Activated gamma-delta T cell treated with anti-CD3 and anti-CD28 coated beads, Interleukin-2, amount 50 U/mL, for 16 hours (primary cell): ENCODE measurements around the gene MSH6.

Experiments used
- DNase-seq: peaks from one replicate; pipeline ENCODE4 v3.0.0-alpha.2; 2020; ENCODE audit warnings: low read depth

The MSH6 gene

GRCh38 chr2:47779426-47779790, 3.5 kb upstream of the MSH6 start:
- no peak for DNase-seq

DNA sequence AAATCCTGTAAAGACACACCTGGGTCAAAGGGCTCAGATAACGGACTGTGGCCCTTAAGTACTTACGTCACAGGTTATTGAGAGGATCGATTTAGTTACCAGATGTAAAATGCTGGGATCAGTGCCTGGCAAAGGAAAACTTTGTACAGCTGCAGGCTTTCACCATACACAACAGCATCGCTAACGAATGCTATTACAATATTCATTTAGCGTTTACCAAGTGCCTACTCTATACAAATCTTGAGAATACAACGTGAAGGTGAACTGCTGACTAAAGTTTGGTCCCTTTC, 619 bp upstream of the MSH6 start:
- DNase-seq = no peak

DNA sequence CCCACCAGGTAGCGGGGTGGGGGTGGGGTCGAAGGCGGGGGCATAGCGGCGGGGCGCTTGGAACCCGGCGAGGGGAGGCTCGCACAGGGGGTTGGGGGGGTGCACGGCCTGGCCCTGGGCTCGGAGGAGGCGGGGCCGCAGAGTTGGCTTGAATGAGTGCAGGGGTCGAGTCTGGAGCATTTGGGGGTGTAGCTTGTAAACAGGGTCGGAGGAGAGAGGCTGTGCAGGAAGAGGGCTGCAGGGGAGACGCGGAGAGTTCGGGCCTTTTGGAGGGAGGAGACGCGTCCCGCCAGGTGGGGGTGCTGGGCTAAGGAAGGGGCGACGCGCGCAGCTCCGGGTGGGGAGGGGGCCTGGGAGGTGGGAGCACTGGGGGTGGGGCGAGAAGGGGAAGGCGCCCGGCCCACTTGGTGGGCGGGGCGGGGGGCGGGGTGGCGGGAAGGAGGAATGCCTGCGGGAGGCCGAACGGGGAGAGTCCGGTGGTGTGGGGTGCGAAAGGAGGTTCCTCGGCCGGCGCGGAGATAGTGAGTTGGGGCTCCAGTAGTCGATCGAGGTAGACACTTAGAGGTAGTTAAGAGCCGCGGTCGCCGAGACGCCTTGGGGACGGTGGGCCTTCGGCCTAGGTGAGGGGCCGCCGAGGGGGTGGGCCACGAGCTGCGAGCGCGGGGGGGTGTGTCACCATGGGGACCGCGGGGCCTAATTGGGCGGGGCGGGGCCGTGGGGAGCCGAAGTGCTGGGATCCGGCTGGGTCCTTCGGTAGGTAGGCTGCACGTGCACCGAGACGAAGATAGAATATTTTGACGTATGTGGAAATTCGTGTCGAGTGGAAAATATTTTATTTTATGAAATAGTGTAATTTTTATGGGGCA, 774 bp downstream of the MSH6 start:
- DNase-seq = peak; percentile 39

DNA sequence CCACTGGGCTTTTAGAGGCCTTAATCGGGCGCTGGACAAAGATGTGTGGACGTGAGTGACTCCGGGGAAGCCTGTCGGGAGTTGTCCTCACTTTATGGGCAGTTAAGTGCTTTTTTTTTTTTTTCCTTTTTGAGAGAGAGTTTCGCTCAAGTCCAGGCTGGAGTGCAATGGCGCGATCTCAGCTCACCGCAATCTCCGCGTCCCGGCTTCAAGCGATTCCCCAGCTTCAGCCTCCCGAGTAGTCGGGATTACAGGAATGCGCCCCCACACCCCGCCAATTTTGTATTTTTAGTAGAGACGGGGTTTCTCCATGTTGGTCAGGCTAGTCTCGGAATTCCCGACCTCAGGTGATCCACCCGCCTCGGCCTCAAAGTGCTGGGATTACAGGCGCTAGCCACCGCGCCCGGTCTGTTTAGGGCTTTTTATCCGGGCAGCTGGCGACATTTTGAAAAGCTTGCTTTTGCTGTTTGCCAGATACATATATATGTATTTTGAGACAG, 1.5 kb downstream of the MSH6 start:
- no peak for DNase-seq

DNA sequence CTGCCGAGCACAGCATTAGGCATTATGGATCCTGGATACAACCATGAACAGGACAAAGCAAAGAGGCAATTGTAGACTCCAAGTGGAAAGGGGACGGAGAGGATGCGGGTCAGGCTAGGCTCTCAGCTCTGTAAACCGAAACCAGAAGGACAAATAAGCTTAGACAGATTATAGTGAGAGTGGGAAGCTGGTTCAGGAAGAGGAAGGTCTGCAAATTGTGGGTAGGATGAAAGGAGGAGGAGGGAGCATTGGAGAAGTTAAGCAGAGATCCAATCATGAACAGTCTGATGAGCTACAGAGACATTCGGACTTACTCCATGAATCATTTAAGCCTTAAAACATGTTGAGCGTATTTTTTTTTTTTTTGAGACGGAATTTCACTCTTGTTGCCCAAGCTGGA, 3.0 kb downstream of the MSH6 start:
- DNase-seq = no peak

DNA sequence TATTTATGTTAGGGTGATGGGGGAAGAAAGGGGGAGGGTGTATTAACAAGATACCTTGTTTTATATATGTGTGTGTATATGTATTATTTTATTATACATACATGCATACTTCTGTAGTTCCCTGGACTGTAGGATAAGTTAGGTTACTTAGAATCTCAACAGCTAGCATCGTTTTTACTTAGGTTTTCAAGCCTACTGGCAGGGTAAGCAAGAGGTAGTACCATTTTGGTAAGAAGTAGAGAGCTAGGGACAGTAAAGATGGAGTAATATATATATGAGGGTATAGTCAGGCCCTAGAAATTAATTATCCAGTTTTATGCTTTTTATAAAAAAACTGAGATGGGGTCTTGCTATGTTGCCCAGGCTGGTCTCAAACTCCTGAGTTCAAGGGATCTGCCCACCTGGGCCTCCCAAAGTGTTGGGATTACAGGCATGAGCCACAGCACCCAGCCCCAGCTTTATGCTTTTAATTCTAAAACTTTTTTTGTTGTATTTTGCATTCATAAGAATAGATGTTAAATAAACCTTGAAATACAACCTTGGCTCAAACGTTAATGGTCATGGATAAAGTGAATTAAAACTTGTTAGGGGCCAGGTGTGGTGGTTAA, 13.2 kb downstream of the MSH6 start:
- DNase-seq = no peak

DNA sequence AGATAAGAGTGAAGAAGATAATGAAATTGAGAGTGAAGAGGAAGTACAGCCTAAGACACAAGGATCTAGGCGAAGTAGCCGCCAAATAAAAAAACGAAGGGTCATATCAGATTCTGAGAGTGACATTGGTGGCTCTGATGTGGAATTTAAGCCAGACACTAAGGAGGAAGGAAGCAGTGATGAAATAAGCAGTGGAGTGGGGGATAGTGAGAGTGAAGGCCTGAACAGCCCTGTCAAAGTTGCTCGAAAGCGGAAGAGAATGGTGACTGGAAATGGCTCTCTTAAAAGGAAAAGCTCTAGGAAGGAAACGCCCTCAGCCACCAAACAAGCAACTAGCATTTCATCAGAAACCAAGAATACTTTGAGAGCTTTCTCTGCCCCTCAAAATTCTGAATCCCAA, 15.7 kb downstream of the MSH6 start:
- DNase-seq = no peak

DNA sequence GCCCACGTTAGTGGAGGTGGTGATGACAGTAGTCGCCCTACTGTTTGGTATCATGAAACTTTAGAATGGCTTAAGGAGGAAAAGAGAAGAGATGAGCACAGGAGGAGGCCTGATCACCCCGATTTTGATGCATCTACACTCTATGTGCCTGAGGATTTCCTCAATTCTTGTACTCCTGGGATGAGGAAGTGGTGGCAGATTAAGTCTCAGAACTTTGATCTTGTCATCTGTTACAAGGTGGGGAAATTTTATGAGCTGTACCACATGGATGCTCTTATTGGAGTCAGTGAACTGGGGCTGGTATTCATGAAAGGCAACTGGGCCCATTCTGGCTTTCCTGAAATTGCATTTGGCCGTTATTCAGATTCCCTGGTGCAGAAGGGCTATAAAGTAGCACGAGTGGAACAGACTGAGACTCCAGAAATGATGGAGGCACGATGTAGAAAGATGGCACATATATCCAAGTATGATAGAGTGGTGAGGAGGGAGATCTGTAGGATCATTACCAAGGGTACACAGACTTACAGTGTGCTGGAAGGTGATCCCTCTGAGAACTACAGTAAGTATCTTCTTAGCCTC, 16.2 kb downstream of the MSH6 start:
- DNase-seq = no peak

DNA sequence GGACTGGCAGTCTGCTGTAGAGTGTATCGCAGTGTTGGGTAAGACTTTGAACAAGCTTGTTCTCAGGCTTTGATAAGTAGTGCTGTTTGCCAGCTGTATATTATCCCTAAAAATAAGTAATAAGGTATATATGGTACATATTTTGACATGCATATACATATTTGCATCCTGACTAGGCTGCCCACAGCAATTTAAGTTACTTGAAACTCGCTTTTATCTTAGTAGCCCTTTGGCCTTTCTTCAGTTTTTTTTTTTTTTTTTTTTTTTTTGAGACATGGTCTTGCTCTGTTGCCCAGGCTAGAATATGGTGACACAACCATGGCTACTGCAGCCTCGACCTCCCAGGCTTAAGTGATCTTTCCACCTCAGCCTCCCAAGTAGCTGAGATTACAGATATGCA, 18.2 kb downstream of the MSH6 start:
- no peak for DNase-seq

- DNase-seq = no peak
Measured at GRCh38 chr2:47803363-47803762, 20.4 kb downstream of the MSH6 start.

DNA sequence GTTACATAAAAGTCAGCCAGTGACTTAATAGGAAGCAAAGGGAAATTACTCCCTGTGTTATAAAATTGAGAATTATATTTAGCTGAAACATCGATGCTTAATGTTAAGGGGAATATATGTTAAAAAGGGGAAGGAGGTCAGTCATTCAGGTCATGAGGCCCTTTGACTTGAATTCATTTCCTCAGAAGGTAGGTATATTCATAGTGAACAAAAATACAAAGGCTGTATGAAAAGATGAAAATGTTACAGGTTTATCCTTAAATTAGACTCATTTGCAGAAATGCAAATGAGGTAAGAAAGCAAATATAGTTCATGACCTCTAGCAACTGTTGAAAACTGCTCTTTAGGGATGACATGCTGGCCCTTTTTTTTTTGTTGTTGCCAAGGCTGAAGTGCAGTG, 20.8 kb downstream of the MSH6 start:
- DNase-seq = no peak

DNA sequence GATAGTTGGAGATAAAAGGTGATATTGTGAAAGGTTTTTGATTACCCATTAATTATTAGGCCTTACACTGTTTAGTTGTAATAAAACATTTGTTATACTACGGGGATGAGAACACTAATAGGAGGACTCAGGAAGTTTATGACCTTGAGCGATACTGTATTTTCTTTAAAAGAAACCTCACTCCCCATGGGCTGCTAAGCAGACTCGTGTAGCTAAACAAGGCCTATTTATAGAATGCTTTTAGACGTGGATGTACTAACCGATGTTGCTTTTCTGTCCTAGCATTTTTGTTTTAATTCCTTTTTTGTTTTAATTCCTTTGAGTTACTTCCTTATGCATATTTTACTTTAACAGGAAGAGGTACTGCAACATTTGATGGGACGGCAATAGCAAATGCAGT, 22.9 kb downstream of the MSH6 start:
- DNase-seq = no peak

GRCh38 chr2:47808614-47809013, 25.7 kb downstream of the MSH6 start:
- no peak for DNase-seq

DNA sequence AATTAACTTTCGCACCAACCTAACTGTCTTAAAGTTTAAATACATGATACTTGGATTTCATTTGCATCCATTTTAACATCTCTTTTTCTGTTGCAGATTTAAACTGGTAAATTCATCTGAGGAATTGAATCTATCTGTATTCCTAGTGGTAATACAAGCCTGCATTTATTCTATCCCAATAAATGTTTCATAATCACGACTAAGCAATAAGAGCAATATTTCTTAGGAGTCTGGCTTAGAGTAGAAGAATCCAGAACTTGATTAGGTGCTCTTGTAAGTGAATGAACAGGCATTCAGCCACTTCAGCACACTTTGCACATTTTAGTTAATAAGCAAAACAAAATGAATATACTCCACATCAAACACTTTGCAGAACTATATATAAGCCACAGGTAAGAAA, 27.0 kb downstream of the MSH6 start:
- DNase-seq = no peak

DNA sequence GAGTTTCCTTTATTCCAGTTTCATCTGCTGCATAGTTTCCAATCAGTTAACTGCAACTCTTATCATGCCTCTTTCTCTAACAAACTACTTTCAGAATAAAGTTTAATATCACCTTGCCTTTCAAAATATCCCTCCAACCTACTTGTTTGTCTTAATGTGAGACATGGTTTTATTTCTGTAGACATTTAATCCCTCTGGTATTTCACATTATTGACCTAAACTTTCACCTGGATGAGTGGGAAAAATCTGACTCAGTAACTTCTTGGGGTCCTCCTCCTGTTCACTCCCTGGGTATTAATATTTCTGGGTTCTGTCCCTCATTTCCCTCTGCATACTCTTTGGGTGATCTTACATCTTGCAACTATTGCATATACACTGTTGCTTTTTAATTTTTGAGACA, 27.9 kb downstream of the MSH6 start:
- DNase-seq = no peak

GRCh38 chr2:47811668-47812067, 28.7 kb downstream of the MSH6 start:
- DNase-seq = no peak

DNA sequence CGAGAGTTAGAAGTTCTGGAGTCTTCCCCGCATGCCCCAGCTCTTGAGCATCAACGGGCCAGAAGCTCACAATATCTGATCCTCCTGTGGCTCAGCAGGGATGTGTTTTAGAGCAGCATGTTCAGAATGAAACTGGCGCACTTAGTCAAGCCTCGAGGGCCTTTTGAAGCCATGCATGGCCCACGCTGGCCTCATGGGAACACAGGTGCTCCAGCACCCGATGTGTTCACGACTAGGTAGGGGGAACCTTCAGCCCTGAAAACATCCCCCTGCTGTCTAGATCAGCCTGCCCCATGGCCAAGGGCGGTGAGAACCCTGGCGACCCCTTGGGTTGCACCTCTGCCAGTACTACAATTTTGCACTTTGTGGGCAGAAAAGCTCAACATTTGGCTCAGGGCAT, 32.8 kb downstream of the MSH6 start:
- DNase-seq = no peak

DNA sequence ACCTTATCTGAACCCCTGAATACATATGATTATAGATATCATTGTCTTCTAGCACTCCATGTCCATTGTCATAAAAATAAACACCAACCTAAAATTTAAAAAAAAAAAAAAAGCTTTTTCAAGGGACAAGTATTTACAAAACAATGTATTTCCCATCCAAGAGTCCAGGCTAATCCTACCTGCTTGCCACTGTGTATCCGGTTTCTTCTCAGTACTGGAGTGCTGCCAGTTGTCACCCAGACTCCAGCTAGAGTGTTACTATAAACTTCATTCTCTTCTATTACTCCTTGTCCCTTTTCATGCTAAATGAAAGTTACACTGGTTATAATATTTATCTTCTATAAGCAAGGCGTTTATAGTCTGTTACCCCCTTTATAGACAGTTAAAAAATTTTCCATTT, 35.8 kb downstream of the MSH6 start:
- DNase-seq = no peak

- DNase-seq = no peak
Measured at GRCh38 chr2:47819834-47820233, 36.9 kb downstream of the MSH6 start.

- DNase-seq = no peak
Measured at GRCh38 chr2:47822518-47822917, 39.6 kb downstream of the MSH6 start.

- no peak for DNase-seq
Measured at GRCh38 chr2:47833516-47833968, 50.6 kb downstream of the MSH6 start.

DNA sequence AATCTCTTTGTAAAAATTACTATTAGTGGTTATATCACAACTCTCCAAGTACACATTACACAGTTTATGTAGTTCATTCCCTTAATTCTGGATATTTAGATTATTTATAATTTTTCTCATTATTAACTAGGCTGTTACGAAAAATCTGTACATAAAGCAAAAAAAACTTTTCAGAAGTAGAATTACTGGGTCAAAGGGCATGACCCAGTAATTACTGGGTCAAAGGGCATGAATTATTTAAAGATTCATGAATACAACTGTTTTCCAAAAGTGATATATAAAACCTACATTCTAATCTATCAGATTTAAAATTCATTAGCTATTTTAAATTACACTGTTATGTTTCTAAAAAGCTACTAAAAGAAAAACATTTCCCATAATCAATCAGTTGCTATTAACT, 55.3 kb downstream of the MSH6 start:
- no peak for DNase-seq

DNA sequence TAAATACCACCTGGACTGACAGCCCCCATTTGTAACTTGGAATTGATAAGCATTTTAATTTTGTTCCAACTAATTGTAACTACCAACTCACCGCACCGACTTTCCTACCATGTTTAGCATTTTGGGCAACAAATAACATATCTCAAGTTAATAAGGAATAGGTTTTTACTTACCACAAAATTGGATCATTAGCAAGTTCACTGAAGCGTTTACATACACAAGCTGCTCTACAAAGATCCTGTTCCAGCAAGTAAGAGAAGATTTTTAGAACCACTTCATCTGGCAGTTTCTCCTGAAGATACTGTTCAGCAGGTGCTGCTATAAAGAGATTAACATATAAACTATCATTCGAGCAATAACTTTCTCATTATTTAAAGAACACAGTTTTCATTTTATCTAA, 55.7 kb downstream of the MSH6 start:
- no peak for DNase-seq

DNA sequence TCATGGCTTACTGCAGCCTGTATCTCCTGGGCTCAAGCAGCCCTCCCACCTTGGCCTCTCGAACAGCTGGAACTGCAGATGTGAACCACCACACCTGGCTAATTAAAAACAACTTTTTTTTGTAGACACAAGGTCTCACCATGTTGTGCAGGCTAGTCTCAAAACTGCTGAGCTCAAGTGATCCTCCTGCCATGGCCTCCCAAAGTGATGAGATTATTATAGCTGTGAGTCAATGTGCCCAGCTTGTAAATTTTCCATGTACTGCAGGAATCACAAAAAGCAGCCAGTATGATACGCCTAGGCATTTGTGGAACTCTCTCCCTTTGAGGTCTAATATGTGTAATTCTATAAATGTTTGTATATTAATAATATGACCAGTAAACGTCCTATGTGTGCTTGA, 59.9 kb downstream of the MSH6 start:
- DNase-seq = no peak
